ENCODE results near the gene FYCO1.
"Not testable (repeated sequence)": the region's sequence is repeated elsewhere in the genome, so short reads cannot be mapped to it uniquely, and the experiment has no call there.

The FYCO1 gene

DNA sequence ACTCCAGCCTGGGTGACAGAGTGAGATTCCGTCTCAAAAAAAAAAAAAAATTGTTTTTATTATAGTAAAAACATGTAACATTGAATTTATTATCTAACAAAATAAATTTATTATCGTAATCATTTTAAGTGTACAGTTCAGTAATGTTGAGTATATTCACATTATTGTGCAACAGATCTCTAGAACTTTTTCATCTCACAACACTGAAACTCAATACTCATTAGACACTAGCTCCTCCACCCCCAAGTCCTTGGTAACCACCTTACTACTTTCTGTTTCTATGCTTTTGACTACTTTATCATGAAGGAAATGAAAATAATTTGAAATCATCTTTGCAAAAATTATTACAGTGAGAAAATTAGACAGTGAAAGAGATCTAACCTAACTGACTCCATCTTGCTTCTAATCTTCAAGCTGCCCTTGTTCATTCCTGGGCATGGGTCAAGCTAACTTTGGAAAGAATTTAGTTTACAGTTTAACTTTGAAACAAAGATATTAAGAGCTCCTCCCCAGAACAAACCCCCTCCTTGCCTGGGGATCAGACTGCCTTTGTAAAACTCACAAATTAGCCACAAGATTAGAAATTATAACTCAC is 15.0 kb upstream of the FYCO1 start:
- DNase-seq (ENCODE audit: low spot score) = no peak

DNA sequence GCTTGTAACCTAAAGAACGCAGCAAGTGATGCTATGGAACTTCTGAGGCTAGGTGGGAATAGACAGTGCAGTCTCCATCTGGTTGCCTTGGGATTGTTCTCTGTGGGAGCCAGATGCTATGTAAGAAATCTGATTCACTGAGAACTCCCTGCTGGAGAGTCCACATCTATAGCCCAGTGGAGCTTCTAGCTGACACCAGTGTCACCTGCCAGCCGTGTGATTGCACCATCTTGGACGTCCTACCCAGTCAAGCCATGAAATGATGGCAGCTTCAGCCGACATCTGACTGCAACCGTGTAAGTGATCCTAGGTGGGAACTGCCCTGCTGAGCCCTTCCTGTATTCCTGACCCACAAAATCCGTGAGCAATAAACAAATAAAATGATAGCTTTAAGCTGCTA is 12.4 kb upstream of the FYCO1 start:
- no peak for DNase-seq (ENCODE audit: low spot score)

DNA sequence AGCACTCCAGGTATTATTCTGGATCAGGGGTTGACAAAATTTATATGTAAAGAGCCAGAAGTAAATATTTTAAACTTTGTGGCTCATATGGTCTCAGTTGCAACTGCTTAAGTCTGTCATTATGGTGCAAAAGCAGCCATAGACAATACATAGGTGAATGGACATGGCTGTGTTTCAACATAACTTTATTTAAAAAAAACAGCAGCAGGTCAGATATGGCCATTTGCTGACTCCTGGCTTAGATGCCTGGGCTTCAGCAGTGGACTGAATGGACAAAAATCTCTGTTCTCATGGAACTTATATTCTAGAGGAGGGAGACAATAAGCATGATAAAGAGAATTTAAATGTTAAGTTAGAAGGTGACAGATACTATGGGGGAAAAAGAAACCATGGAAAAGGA is 11.7 kb upstream of the FYCO1 start:
- no peak for DNase-seq (ENCODE audit: low spot score)

DNA sequence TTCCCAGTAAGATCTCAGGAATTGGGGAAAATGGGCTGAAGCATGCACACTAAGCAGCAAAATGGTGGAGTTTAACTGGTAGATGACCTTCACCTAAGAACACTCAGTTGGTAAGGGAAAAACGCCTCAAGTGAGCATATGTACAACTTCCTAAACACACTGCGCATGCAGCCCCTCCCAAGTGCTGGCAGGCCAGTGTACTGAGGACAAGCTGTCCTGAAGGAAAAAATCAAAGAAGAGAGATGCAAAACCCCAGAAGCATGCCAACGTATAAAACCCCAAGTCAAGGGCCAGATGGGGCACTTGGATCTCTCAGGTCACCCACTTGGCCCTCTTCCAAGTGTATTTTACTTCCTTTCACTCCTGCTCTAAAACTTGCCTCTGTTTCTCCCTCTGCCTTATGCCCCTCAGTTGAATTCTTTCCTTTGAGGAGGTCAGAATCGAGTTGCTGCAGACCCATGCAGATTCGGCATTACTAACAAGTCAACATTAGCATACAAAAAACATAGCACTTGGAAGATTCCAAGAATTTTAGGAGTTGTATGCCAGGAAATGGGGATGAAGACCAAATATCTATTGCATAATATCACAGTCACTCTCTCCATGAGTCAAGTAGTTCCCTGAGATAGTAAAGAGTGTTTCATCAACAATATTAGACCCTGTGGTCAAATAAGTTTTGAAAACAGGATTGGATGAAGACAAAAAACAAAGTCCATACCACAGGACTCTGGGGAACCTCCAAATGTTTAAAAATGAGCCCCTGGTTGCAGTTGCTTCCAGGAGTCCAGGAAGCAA is 10.8 kb upstream of the FYCO1 start:
- no peak for DNase-seq (ENCODE audit: low spot score)

DNA sequence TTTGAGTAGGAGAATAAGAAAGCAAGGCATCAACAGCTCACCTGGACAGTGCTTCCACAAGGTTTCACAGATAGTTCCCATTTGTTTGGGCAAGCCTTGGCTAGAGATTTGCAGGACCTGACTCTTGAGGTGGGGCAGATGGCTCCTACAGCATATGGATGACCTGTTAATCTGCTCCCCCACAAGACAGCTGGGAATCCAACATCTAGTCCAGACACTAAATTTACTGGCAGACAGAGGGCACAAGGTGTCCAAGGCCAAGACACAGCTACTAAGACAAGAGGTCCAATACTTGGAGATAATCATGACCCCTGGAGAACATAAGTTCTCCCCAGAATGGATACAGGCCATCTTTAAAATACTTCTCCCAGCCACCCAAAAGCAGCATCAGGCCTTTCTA is 8.1 kb upstream of the FYCO1 start:
- not testable (repeated sequence) for DNase-seq (ENCODE audit: low spot score)

DNA sequence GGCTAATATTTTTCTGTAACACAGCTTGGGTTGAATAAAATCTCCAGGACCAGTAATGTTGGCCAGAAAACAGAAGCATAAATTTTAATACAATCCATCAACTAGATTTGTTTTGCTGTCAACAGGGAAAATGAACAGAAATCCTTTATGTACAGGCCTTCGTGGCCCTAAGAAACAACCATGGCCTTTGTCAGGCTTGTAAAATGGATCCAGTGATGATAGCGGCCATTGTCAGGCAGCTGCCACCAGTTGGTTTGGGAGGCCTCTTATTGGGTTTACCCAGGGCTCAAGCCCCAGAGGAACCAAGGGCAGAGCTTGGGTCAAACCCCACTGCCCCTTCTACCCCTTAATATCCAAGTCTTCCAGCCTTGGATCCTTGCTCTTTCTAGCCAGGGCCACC is 5.6 kb upstream of the FYCO1 start:
- no peak for DNase-seq (ENCODE audit: low spot score)

DNA sequence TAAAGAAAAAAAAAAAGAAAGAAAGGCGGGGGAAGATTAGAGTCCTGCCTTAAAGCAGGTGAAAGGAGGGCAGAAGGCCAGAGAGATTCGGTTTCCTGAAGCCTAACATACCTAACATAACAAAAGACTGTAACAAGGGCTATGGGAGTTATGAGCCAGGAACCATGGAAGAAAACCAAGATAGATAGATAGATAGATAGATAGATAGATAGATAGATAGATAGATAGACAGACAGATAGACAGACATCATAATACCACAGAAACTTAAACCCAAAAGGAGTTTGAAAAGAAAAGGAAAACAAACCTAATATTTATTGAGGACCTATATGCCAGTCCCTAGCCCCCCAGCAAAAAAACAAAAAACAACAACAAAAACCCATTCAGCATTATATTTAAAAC is 2.3 kb upstream of the FYCO1 start:
- DNase-seq (ENCODE audit: low spot score) = no peak

DNA sequence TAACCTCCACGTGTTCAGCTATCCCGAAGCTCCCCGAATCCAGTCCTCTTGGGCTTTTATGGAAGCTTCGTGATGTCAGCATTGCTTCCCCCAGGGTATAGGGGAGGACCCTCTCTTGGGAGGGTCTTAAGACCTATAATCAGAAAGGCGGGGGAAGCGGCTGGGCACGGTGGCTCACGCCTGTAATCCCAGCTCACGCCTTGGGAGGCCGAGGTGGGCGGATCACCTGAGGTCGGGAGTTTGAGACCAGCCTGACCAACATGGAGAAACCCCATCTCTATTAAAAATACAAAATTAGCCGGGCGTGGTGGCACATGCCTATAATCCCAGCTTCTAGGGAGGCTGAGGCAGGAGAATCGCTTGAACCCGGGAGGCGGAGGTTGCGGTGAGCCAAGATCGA is 1.9 kb upstream of the FYCO1 start:
- not testable (repeated sequence) for DNase-seq (ENCODE audit: low spot score)

DNA sequence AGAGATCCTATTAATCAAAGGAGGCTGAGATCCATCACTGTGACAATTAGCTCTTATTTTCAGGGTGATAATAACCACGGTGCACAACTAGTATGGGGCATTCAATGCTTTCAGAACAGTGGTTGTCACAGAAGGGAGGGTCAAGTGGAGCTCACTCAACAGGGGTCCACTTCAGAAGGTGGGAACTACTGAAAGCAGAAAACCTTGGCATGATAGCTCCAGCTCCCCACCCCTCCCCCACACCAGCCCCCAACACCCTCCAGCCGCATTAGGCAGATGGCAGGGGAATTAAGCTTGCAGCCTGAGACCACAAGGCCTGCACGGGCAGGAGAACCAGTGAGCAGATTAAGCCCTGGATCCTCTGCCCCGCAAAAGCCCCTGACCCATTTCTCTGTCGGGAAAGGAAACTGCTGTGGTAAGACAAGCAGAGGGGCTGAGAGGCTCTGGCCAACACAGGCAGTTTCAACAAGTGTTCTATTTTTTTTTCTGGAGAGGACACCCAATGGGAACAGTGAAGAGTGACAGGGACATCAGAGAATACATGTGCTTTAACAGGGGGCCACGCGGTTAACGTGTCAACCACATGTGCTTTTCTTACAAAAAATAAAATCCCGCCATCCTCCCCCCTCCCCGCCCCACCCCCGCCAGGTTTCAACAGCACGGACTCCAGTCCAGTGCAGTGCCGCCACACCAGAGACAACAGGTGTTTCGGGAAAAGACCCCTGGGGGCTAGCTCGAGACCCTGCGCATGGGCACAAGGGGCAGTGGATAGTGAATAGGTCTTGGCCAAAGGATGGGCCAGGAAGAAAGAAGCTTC is 997 bp downstream of the FYCO1 start:
- DNase-seq (ENCODE audit: low spot score) = no peak

DNA sequence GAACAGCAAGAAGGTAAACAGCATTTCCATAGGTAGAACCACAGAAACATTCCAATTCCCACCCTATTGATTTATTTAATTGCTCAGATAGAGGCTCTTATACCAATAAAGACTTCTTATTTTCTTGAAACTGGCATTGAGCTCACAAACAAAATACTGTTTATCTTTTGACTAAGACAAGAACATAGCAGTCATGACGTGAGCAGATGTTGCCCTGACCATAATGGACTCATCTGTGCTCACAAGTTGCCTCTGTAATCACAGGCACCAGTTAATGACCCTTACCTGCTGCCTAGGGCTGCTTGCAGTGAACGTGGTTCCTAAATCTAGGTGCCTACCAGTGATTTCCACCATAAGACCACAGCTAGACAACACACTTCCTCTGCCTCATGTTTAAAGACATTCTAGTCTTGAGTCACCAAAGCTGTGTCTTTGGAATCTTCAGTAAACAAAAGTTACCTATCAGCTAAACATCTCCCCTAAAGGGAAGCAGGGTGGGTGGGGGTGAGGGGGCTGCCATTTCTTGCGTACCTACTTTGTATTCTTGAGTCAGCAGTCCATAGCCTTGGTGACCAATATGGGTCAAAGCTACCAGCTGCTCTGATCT is 2.1 kb downstream of the FYCO1 start:
- DNase-seq (ENCODE audit: low spot score) = no peak

DNA sequence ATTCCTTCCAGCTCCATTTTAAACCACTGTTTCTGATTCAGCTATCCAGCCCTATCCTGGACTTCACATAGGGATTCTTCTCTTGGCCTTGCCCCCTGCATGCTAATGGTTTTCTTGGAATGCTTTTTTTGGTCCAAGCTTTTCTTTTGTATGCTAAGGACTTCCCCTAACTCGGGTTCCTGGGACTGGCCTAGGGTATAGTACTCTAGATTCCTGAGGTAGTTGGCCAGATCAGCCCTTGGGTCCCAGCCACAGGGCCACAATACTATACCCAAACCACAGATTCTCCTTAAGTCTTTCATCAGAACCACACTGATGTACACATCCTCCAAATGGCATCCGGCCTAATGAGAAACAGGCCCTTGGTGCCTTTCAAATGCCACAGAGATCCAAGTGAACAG is 2.8 kb downstream of the FYCO1 start:
- DNase-seq (ENCODE audit: low spot score) = no peak

DNA sequence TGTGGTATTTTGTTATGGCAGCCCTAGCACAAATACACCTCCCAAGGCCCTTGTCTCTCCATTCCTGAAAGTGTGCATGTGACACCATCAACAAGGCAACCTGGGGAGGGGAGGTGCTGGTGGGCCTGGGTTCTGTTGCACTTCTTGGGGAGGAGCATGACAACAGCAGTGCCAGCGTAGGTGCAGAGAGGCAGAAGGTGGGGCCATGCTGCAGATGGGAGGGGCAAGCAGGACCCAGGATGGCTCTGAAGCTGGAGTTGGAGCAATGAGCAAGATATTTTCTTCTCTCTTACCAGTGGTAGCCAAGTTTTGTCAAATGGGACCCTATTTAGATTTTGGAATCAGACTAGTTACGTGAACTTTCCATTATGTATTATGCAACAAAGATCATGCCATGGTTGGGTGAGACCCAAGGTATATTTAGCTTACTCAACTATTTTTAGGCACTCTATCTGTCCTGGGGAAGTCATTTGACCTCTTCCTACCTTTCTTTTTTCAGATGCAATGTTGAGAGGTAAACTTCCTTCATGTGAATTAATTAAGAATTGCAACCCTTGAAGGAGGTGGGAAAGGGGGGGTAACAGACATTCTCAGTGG is 3.4 kb downstream of the FYCO1 start:
- no peak for DNase-seq (ENCODE audit: low spot score)

DNA sequence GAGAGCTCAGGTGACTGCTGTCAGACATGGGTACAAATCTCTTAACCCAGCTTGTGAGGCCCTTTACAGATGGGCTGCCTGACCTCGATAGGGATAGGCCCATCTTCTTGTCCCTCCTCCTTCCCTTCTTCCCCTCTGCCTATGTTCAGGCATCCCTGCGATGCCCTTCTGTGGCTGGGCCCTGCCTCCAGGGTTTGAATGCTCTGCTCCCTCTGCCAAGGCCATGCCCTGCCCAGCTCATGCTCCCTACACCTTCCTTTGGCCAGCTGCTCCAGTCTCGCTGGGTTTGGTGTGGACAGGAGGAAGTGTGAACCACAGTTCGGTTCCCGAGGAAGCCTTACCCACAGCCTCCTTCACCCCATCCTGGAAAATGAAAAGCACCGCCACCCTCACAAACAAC is 4.3 kb downstream of the FYCO1 start:
- no peak for DNase-seq (ENCODE audit: low spot score)

DNA sequence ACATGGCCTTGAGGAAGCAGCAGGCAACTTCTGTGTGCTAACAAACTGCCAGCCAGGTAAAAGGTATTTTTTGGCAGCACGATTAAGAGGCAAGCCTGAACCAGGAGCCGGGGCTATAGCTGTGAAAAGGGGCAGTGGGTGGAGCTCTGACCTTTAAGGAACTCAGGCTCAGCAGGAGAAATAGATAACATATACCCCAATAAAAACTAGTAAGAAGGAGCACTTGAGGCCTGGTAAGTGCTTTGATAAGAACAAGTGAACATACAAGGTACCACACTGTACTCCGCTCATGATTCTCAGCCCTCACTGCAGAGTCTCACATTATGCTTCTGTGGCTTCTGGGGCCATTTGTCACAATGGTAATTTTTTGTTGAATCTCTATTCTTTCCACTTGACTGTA is 5.4 kb downstream of the FYCO1 start:
- DNase-seq (ENCODE audit: low spot score) = no peak

DNA sequence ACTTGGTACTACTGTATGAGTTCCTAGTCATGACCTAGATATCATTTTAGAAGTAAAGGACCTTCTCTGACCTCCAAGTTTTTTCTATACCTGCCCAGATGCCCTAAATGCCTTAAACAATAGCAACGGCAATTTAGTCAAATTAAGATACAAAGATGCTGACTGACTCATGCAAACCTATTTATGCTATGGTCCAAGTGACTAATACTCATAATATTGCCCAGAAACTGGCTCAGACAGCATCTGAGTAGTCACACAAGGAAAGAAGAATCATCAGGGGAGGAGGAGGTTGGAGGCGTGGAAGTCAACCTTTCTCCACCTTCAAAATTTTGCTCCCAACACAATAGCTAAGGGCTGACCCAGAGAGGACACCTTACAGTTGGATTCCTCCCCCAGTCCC is 6.8 kb downstream of the FYCO1 start:
- DNase-seq (ENCODE audit: low spot score) = no peak

DNA sequence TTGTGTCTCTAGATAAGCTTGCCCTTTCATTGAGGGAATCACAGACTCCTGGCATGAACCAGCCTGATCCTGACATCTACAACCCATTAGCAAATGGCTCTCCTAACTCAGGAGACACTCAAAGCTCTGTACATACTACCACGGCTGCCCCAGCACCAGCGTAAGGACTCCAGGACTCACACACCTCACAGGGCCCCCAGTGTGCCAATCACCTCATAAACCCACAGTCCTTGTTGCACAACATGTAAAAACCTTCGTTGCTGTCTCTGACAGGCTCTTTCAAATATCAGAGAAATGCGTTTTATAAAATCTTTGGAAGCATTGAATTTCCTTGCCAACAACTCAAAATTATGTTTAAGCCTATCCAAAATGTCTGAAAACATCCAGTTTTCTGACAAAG is 7.3 kb downstream of the FYCO1 start:
- DNase-seq (ENCODE audit: low spot score) = no peak

DNA sequence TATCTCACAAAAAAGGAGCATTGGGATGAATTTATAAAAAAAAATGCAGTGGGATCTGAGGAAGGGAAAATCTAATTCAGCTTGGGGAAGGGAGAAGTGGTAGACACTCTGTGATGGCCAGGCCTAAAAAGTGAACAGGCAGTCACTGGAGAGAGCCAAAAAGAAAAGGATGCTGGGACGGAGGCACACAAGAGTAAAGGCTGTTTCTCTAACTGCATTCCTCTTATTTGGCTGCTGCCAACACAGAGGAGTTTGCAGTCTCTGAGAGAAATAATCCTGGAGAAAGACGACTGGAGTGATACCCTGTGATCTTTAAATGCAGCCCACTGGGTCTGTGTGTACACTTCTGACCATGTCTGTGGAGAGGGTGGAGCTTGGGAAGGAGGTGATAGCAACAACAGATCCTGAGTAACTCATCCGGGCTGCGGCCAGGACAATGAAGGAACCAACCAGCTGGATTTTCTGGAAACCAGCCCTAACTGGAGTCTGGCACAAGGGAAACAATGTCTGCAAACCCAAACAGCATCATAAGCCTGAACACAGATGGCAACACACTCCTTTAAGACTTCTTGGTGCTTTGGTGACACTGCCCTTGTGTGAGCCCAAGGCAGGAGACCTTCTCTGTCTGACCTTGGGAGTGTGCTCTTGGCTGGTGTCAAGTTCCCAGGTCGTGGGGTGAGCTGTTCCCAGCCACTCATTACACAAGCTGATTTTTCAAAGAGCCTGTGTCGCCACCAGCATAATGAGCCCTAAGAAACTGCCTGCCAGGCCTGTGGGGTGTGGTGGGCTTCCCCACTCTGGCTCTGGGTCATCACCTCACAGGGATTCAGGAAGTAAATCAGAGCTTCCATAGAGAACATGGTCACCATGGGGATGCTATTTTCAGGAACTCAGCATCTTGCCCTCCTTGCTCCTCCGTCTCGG is 8.0 kb downstream of the FYCO1 start:
- DNase-seq (ENCODE audit: low spot score) = no peak

DNA sequence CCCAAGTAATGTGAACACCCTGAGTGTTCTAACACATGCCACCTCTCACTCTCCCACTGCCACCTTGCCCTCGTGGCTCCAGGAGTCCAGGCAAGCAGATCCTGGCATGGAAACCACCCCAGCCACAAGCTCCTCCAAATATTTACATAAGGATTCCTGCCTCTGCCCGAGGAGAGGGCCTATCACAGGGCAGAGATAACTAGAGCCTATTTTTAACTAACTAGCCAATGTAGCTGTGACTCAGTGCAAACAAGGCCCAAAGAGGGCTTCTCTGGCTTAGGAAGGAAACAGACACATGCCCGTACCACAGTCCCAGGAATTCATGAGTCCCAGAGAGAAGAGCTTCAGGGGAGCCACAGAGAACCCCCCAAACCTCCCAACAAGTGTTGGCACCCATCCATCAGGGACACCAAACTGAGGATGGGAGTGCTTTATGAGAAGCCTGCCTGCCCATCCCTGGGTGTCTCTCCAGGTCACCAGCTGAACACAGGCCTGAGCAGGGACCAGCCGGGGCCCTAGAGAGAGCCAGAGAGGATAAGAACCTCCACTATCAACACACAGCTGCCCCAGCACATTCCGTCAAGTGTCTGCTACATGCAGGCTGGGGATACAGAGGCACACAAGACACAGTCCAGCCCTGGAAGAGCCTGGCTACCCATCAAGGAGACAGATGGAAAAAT is 9.2 kb downstream of the FYCO1 start:
- DNase-seq (ENCODE audit: low spot score) = no peak

DNA sequence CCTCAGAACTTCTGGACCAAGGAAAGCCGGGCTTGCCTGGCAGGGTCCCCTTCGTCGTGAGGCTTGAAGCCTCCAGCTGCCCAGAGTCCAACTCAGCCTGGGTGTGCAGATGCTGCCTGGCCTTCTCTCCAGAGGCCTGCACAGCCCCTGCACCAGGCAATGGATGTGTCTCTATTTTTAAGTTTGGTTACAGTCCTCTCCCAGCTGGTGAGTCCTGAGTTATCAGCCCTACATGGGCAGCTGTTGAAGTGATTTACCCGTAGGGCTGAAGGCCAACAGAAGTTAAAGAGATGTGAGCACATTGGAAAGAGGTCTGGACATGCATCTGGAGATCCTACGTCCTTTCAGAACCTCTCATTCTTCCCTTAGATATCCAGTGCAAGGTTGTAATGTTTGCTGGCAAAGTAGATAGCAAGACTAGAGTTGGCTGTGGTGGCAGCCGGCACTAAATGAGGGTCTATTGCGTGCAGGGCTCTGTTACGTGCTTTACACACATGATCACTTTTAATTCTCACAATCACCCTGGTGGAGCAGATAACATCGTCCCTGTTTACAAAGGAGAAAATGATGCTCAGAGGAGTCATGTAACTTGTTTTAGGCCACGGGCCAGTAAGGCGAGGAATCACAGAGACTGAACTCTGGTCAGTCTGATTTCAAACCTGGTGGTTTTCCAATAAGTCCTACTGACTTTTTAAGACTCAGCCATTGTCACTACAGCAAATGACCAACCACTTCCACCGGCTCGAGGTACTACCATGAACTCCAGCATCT is 9.9 kb downstream of the FYCO1 start:
- DNase-seq (ENCODE audit: low spot score) = no peak
